ENCODE data around the gene MARS1.
A peak's percentile ranks its signal among the peaks of the same experiment; 100 is the strongest.

Gene MARS1

GRCh38 chr12:57472391-57472790 lies 15.5 kb upstream of the MARS1 start:
- TF ChIP-seq Cebpa-rat (IDR thresholded peaks at IDR 0.05): no peak
- Histone ChIP-seq H3K9me3 (replicated peaks in 1 of 11) (no peaks in the 10 kb centered on the region), H3K4me1 (peaks cover 22 to 71% (median 33%) of the 10 kb centered on the region in 10 experiments), H3K27ac (no peak overlapping the region), H3K27me3 (no peaks in the 10 kb centered on the region; a peak in 3 of 22 replicates), H3K4me2 (peak overlapping the region in 2 of 11 experiments; percentile 97; a peak in 5 of 22 replicates), H3K4me3 (no peak overlapping the region), H3K9ac (no peak overlapping the region), H3K36me3 (peaks cover 24 to 85% (median 68%) of the 10 kb centered on the region in 11 experiments; a peak in 19 of 22 replicates), H4K20me1 (peaks cover 0 to 86% (median 18%) of the 10 kb centered on the region in 11 experiments; a peak in 11 of 22 replicates)

GRCh38 chr12:57473392-57473791 lies 14.5 kb upstream of the MARS1 start:
- Histone ChIP-seq H3K9me3 (replicated peaks in 1 of 11) (no peaks in the 10 kb centered on the region), H3K4me1 (peaks cover 32 to 78% (median 41%) of the 10 kb centered on the region in 10 experiments), H3K27ac (no peak overlapping the region), H3K9ac (no peak overlapping the region), H3K4me2 (peak overlapping the region in 4 of 11 experiments; percentile 97 to 100 (median 98); a peak in 7 of 22 replicates), H3K4me3 (no peak overlapping the region), H3K27me3 (no peaks in the 10 kb centered on the region; a peak in 3 of 22 replicates), H3K36me3 (peaks cover 24 to 76% (median 68%) of the 10 kb centered on the region in 11 experiments; a peak in 19 of 22 replicates), H4K20me1 (peaks cover 0 to 76% (median 18%) of the 10 kb centered on the region in 11 experiments; a peak in 11 of 22 replicates)
- TF ChIP-seq Cebpa-rat (IDR thresholded peaks at IDR 0.05): no peak

- Histone ChIP-seq H3K4me2 (peak overlapping the region in 5 of 11 experiments; percentile 97 to 100 (median 97); a peak in 7 of 22 replicates), H3K4me1 (peaks cover 37 to 83% (median 46%) of the 10 kb centered on the region in 10 experiments), H3K9ac (peak overlapping the region in 1 of 11 experiments; percentile 91; a peak in 1 of 22 replicates), H4K20me1 (peaks cover 0 to 71% (median 18%) of the 10 kb centered on the region in 11 experiments; a peak in 11 of 22 replicates), H3K9me3 (replicated peaks in 1 of 11) (no peaks in the 10 kb centered on the region), H3K27me3 (no peaks in the 10 kb centered on the region; a peak in 3 of 22 replicates), H3K36me3 (peaks cover 24 to 71% (median 66%) of the 10 kb centered on the region in 11 experiments; a peak in 19 of 22 replicates), H3K27ac (no peak overlapping the region), H3K4me3 (0 out of 20 replicates have a peak overlapping the region, but pooled peaks of 1 of the 10 experiments have one; percentile 88)
- TF ChIP-seq Cebpa-rat (IDR thresholded peaks at IDR 0.05): no peak
Measured at GRCh38 chr12:57473886-57474285, 14.0 kb upstream of the MARS1 start.

- Histone ChIP-seq H3K27ac (no peak overlapping the region), H3K36me3 (peaks cover 24 to 66% (median 61%) of the 10 kb centered on the region in 11 experiments; a peak in 19 of 22 replicates)
Measured at GRCh38 chr12:57474430-57474829, 13.4 kb upstream of the MARS1 start.

GRCh38 chr12:57474862-57475261 lies 13.0 kb upstream of the MARS1 start:
- no peak for TF ChIP-seq Cebpa-rat (IDR thresholded peaks at IDR 0.05)
- H3K9me3 ChIP-seq (replicated peaks in 1 of 11): no peaks in the 10 kb centered on the region
- H3K27me3 ChIP-seq: no peaks in the 10 kb centered on the region; a peak in 3 of 22 replicates
- H3K4me2 ChIP-seq: peak overlapping the region; percentile 21 to 100 (median 99); a peak in 15 of 22 replicates
- peak overlapping the region in 4 of 11 experiments; percentile 82 to 91 (median 86); a peak in 4 of 22 replicates for H3K9ac ChIP-seq
- H3K36me3 ChIP-seq: peaks cover 24 to 62% (median 56%) of the 10 kb centered on the region in 11 experiments; a peak in 19 of 22 replicates
- H3K27ac ChIP-seq: no peak overlapping the region
- H4K20me1 ChIP-seq: peaks cover 0 to 62% (median 18%) of the 10 kb centered on the region in 11 experiments; a peak in 10 of 22 replicates
- peak overlapping the region in 4 of 10 experiments; percentile 76 to 88 (median 82); a peak in 6 of 20 replicates for H3K4me3 ChIP-seq
- H3K4me1 ChIP-seq: peaks cover 47 to 85% (median 52%) of the 10 kb centered on the region in 10 experiments

More at GRCh38 chr12:57474430-57474829, 13.4 kb upstream of the MARS1 start:
- no peak for TF ChIP-seq Cebpa-rat (IDR thresholded peaks at IDR 0.05)
- Histone ChIP-seq H3K4me2 (peak overlapping the region in 8 of 11 experiments; percentile 21 to 100 (median 98); a peak in 12 of 22 replicates), H4K20me1 (peaks cover 0 to 66% (median 18%) of the 10 kb centered on the region in 11 experiments; a peak in 11 of 22 replicates), H3K4me3 (peak overlapping the region in 3 of 10 experiments; percentile 77 to 88 (median 86); a peak in 4 of 20 replicates), H3K4me1 (peaks cover 43 to 85% (median 49%) of the 10 kb centered on the region in 10 experiments), H3K9ac (peak overlapping the region in 4 of 11 experiments; percentile 82 to 91 (median 86); a peak in 4 of 22 replicates), H3K27me3 (no peaks in the 10 kb centered on the region; a peak in 3 of 22 replicates), H3K9me3 (replicated peaks in 1 of 11) (no peaks in the 10 kb centered on the region)

GRCh38 chr12:57475271-57476161 lies 12.4 kb upstream of the MARS1 start:
- H3K4me2 ChIP-seq: peak overlapping the region; percentile 97 to 100 (median 99)
- peaks cover 53 to 85% (median 58%) of the 10 kb centered on the region in 10 experiments for H3K4me1 ChIP-seq
- no peaks in the 10 kb centered on the region; a peak in 3 of 22 replicates for H3K27me3 ChIP-seq
- peak overlapping the region; percentile 56 to 88 (median 74) for H3K4me3 ChIP-seq
- peak overlapping the region; percentile 80 to 91 (median 83); a peak in 21 of 22 replicates for H3K9ac ChIP-seq
- H4K20me1 ChIP-seq: peaks cover 0 to 55% (median 18%) of the 10 kb centered on the region in 11 experiments; a peak in 10 of 22 replicates
- TF ChIP-seq Cebpa-rat (IDR thresholded peaks at IDR 0.05): no peak
- peak overlapping the region; percentile 76 to 92 (median 84); a peak in 18 of 22 replicates for H3K27ac ChIP-seq
- H3K36me3 ChIP-seq: peaks cover 21 to 55% (median 50%) of the 10 kb centered on the region in 11 experiments; a peak in 19 of 22 replicates
- no peaks in the 10 kb centered on the region for H3K9me3 ChIP-seq (replicated peaks in 1 of 11)

- H3K27ac ChIP-seq: peak overlapping the region; percentile 76 to 92 (median 84)
- no peak for TF ChIP-seq Cebpa-rat (IDR thresholded peaks at IDR 0.05)
- peak overlapping the region; percentile 80 to 91 (median 83) for H3K9ac ChIP-seq
- peaks cover 58 to 85% (median 65%) of the 10 kb centered on the region in 10 experiments for H3K4me1 ChIP-seq
- H3K36me3 ChIP-seq: peaks cover 17 to 46% (median 41%) of the 10 kb centered on the region in 11 experiments; a peak in 19 of 22 replicates
- H3K27me3 ChIP-seq: no peaks in the 10 kb centered on the region; a peak in 3 of 22 replicates
- H3K4me3 ChIP-seq: peak overlapping the region; percentile 56 to 88 (median 74)
- H3K4me2 ChIP-seq: peak overlapping the region; percentile 97 to 100 (median 99)
- no peaks in the 10 kb centered on the region for H3K9me3 ChIP-seq (replicated peaks in 1 of 11)
- H4K20me1 ChIP-seq: peaks cover 0 to 47% (median 18%) of the 10 kb centered on the region in 11 experiments; a peak in 10 of 22 replicates
Measured at GRCh38 chr12:57476162-57476992, 11.5 kb upstream of the MARS1 start.
